ENCODE measurements around the gene NLGN3. TPM values are rescaled to one million over a fixed set of nuclear protein-coding genes. Genes with fewer than 3 reads are reported as not detected.
"Not testable (repeated sequence)": the region's sequence is repeated elsewhere in the genome, so short reads cannot be mapped to it uniquely, and the experiment has no call there.

The NLGN3 gene
- total RNA-seq, 2 donors from 2014 or later: 0.19 to 0.98 TPM

GRCh38 chrX:71173440-71173839, 28.8 kb downstream of the NLGN3 start:
- Histone ChIP-seq H3K4me1 (no peaks in the 10 kb centered on the region), H3K9me3 (no peaks in the 10 kb centered on the region), H3K4me3 (no peak overlapping the region), H3K27me3 (no peaks in the 10 kb centered on the region), H3K36me3 (no peaks in the 10 kb centered on the region), H3K27ac (no peak overlapping the region)
- DNase-seq (ENCODE audit: low spot score): no peak
- TF ChIP-seq CTCF (IDR thresholded peaks at IDR 0.05): no peak

GRCh38 chrX:71174795-71175194, 30.2 kb downstream of the NLGN3 start:
- Histone ChIP-seq H3K27me3 (no peaks in the 10 kb centered on the region), H3K4me1 (no peaks in the 10 kb centered on the region), H3K27ac (no peak overlapping the region), H3K4me3 (no peak overlapping the region), H3K9me3 (no peaks in the 10 kb centered on the region), H3K36me3 (no peaks in the 10 kb centered on the region)
- no peak for TF ChIP-seq CTCF (IDR thresholded peaks at IDR 0.05)
- DNase-seq (ENCODE audit: low spot score): no peak

- no peaks in the 10 kb centered on the region for H3K36me3 ChIP-seq
- no peaks in the 10 kb centered on the region for H3K9me3 ChIP-seq
- no peak for DNase-seq (ENCODE audit: low spot score)
- H3K27me3 ChIP-seq: no peaks in the 10 kb centered on the region
- H3K4me1 ChIP-seq: no peaks in the 10 kb centered on the region
- no peak overlapping the region for H3K4me3 ChIP-seq
- TF ChIP-seq CTCF (IDR thresholded peaks at IDR 0.05): no peak
- no peak overlapping the region for H3K27ac ChIP-seq
Measured at GRCh38 chrX:71175531-71175930, 30.9 kb downstream of the NLGN3 start.

- DNase-seq (ENCODE audit: low spot score): no peak
- no peaks in the 10 kb centered on the region for H3K4me1 ChIP-seq
- no peak overlapping the region for H3K27ac ChIP-seq
- H3K4me3 ChIP-seq: no peak overlapping the region
- TF ChIP-seq CTCF (IDR thresholded peaks at IDR 0.05): no peak
- H3K27me3 ChIP-seq: no peaks in the 10 kb centered on the region
- no peaks in the 10 kb centered on the region for H3K36me3 ChIP-seq
- H3K9me3 ChIP-seq: no peaks in the 10 kb centered on the region
Measured at GRCh38 chrX:71177327-71177726, 32.7 kb downstream of the NLGN3 start.

- peak; percentile 67 for DNase-seq (ENCODE audit: low spot score)
- Histone ChIP-seq H3K36me3 (no peaks in the 10 kb centered on the region), H3K4me1 (peaks cover 0 to 6% of the 10 kb centered on the region in 2 donors), H3K9me3 (no peaks in the 10 kb centered on the region), H3K4me3 (no peak overlapping the region), H3K27ac (no peak overlapping the region), H3K27me3 (no peaks in the 10 kb centered on the region)
- peak; percentile 50 to 81 for TF ChIP-seq CTCF (IDR thresholded peaks at IDR 0.05)
Measured at GRCh38 chrX:71178908-71179307, 34.3 kb downstream of the NLGN3 start.

GRCh38 chrX:71180579-71181265, 36.1 kb downstream of the NLGN3 start:
- not testable (repeated sequence) for H3K27ac ChIP-seq, H3K4me1 ChIP-seq

More at GRCh38 chrX:71180579-71181265, 36.1 kb downstream of the NLGN3 start:
- not testable (repeated sequence) for H3K36me3 ChIP-seq; H3K27me3 ChIP-seq; DNase-seq (ENCODE audit: low spot score); H3K4me3 ChIP-seq; H3K9me3 ChIP-seq

All from right atrium auricular region (tissue), 2 donors.